H1 (cell line): ENCODE results near the gene EHBP1. TPM values are rescaled to one million over a fixed set of nuclear protein-coding genes. Genes with fewer than 3 reads are reported as not detected.

Experiments used
- CTCF ChIA-PET: fragments of 300-600 bp; sonication (Branson Sonifier 250); formaldehyde crosslinking; loops from one replicate; lab custom pipeline; 2021; ENCODE audit not compliant: partially characterized antibody; lab: Charles Lee
- POLR2A ChIA-PET: fragments of 300-600 bp; sonication (Branson Sonifier 250); formaldehyde crosslinking; loops from one replicate; lab custom pipeline; 2021; ENCODE audit warnings: inconsistent platforms; ENCODE audit not compliant: partially characterized antibody; lab: Charles Lee
- DNase-seq, 2 experiments: peaks; one replicate each; pipeline versions ENCODE4 v3.0.0 to v3.0.0-alpha.2; 2010 to 2022; ENCODE audit warnings: low spot score in 2 of 2, low read depth in 1 of 2, mixed read lengths in 1 of 2
- FAIRE-seq: peaks from 2 replicates; lab custom pipeline; 2011; peaks lifted over from hg19 to GRCh38; lab: Jason Lieb, UNC
- H2AFZ ChIP-seq: 2 replicates; pipeline ENCODE4 v1.8.1; 2012; ENCODE audit warnings: low read length, inconsistent platforms
- H2AK5ac ChIP-seq: 2 replicates; pipeline ENCODE4 v1.6.1; 2013; ENCODE audit warnings: low read depth, low read length
- H2BK120ac ChIP-seq: replicated peaks from 2 replicates; pipeline ENCODE3; 2013; ENCODE audit warnings: low read depth, low read length, inconsistent platforms
- H2BK12ac ChIP-seq: 2 replicates; pipeline ENCODE4 v1.6.1; 2013; ENCODE audit warnings: low read depth, low read length
- H2BK15ac ChIP-seq: 2 replicates; pipeline ENCODE4 v1.6.1; 2013; ENCODE audit warnings: low read length
- H2BK20ac ChIP-seq: 2 replicates; pipeline ENCODE4 v1.6.1; 2013; ENCODE audit warnings: low read length
- H2BK5ac ChIP-seq: 2 replicates; pipeline ENCODE4 v1.6.1; 2013; ENCODE audit warnings: low read depth, low read length
- H3K14ac ChIP-seq: 2 replicates; pipeline ENCODE4 v1.6.1; 2013; ENCODE audit warnings: inconsistent platforms; ENCODE audit not compliant: insufficient read length
- H3K18ac ChIP-seq: 2 replicates; pipeline ENCODE4 v1.6.1; 2013; ENCODE audit warnings: low read length; ENCODE audit errors: extremely low read depth
- H3K23ac ChIP-seq: 2 replicates; pipeline ENCODE4 v1.6.1; 2013; ENCODE audit warnings: inconsistent platforms; ENCODE audit not compliant: insufficient read length
- H3K23me2 ChIP-seq: 2 replicates; pipeline ENCODE4 v1.6.1; 2013; ENCODE audit warnings: low read depth, low read length
- H3K27ac ChIP-seq: 2 replicates; pipeline ENCODE4 v1.6.1; 2011; ENCODE audit warnings: low read depth, low read length, inconsistent platforms
- H3K27me3 ChIP-seq, 4 experiments: replicated peaks in 1 of 4; 1 replicate in 1 of 4; 2 replicates in 3 of 4; pipeline versions ENCODE4 v1.6.1 to v1.8.1; 2011 to 2013; ENCODE audit warnings: low read length in 3 of 4, mild to moderate bottlenecking in 3 of 4, inconsistent platforms in 2 of 4, mixed read lengths in 2 of 4, moderate library complexity in 1 of 4; ENCODE audit not compliant: control insufficient read depth in 3 of 4, insufficient read depth in 3 of 4; ENCODE audit errors: extremely low read depth in 1 of 4
- H3K36me3 ChIP-seq, 4 experiments: 2 replicates each; pipeline versions ENCODE4 v1.6.1 to v1.8.1; 2011 to 2013; ENCODE audit warnings: mild to moderate bottlenecking in 4 of 4, low read length in 3 of 4, moderate library complexity in 2 of 4, control low read depth in 1 of 4, inconsistent platforms in 1 of 4; ENCODE audit not compliant: insufficient read depth in 4 of 4, control insufficient read depth in 2 of 4
- H3K4ac ChIP-seq: replicated peaks from 2 replicates; pipeline ENCODE3; 2013; ENCODE audit warnings: low read length, low read depth, mixed read lengths, inconsistent platforms; ENCODE audit not compliant: insufficient read length
- H3K4me1 ChIP-seq, 4 experiments: replicated peaks in 1 of 4; 1 replicate in 1 of 4; 2 replicates in 3 of 4; pipeline versions ENCODE4 v1.6.1 to v1.8.1; 2011 to 2013; ENCODE audit warnings: low read length in 3 of 4, inconsistent platforms in 2 of 4, mixed read lengths in 1 of 4; ENCODE audit not compliant: insufficient read depth in 4 of 4, control insufficient read depth in 3 of 4
- H3K4me2 ChIP-seq, 2 experiments: 2 replicates each; pipeline versions ENCODE4 v1.6.1 to v1.8.1; 2011 to 2013; ENCODE audit warnings: low read depth in 2 of 2, low read length in 2 of 2, control low read depth in 1 of 2, inconsistent platforms in 1 of 2, mild to moderate bottlenecking in 1 of 2; ENCODE audit not compliant: insufficient read depth in 1 of 2
- H3K4me3 ChIP-seq, 4 experiments: fragments of 200-600, 300-600 bp in 1 of 4; sonication (generic), shearing (Covaris generic), sonication (Bioruptor Twin) in 1 of 4; 2 replicates each; pipeline versions ENCODE4 v1.5.1 to v1.8.1; 2011 to 2016; ENCODE audit warnings: low read length in 4 of 4, low read depth in 3 of 4, control low read depth in 2 of 4, inconsistent platforms in 2 of 4, mild to moderate bottlenecking in 2 of 4, mixed read lengths in 1 of 4, moderate library complexity in 1 of 4; ENCODE audit not compliant: insufficient read depth in 2 of 4; ENCODE audit errors: extremely low read depth in 1 of 4
- H3K56ac ChIP-seq: replicated peaks from 2 replicates; pipeline ENCODE3; 2013; ENCODE audit warnings: low read depth, mild to moderate bottlenecking, mixed read lengths, low read length, inconsistent platforms; ENCODE audit not compliant: insufficient read length
- H3K79me1 ChIP-seq: 2 replicates; pipeline ENCODE4 v1.6.1; 2013; ENCODE audit warnings: low read depth, low read length, control low read depth
- H3K79me2 ChIP-seq, 2 experiments: 2 replicates each; pipeline versions ENCODE4 v1.6.1 to v1.8.1; 2012 to 2013; ENCODE audit warnings: low read length in 2 of 2, mild to moderate bottlenecking in 2 of 2, inconsistent platforms in 1 of 2; ENCODE audit not compliant: insufficient read depth in 2 of 2, control insufficient read depth in 1 of 2
- H3K9ac ChIP-seq, 4 experiments: replicated peaks in 1 of 4; 1 replicate in 1 of 4; 2 replicates in 3 of 4; pipeline versions ENCODE4 v1.6.1 to v1.8.1; 2011 to 2013; ENCODE audit warnings: low read depth in 3 of 4, low read length in 3 of 4, control low read depth in 2 of 4, mild to moderate bottlenecking in 2 of 4, moderate library complexity in 2 of 4, inconsistent platforms in 1 of 4; ENCODE audit errors: extremely low read depth in 1 of 4
- H3K9me3 ChIP-seq, 2 experiments: 2 replicates each; pipeline versions ENCODE4 v1.6.1 to v1.8.1; 2012 to 2013; ENCODE audit warnings: mild to moderate bottlenecking in 2 of 2, moderate library complexity in 2 of 2, control low read depth in 1 of 2, inconsistent platforms in 1 of 2, low read depth in 1 of 2, low read length in 1 of 2, mixed read lengths in 1 of 2; ENCODE audit not compliant: insufficient read depth in 2 of 2
- H4K20me1 ChIP-seq, 2 experiments: replicated peaks in 1 of 2; 2 replicates each; pipeline versions ENCODE3 to v1.8.1; 2011 to 2013; ENCODE audit warnings: inconsistent platforms in 2 of 2, low read length in 2 of 2, mild to moderate bottlenecking in 1 of 2; ENCODE audit not compliant: insufficient read depth in 2 of 2, control insufficient read depth in 1 of 2
- H4K5ac ChIP-seq: 2 replicates; pipeline ENCODE4 v1.6.1; 2013; ENCODE audit warnings: low read length, low read depth, mixed read lengths, inconsistent platforms; ENCODE audit not compliant: insufficient read length
- H4K8ac ChIP-seq: 2 replicates; pipeline ENCODE4 v1.8.0; 2013; ENCODE audit warnings: mild to moderate bottlenecking, moderate library complexity, low read length, inconsistent platforms; ENCODE audit not compliant: insufficient read depth; ENCODE audit errors: extremely low read depth
- H4K91ac ChIP-seq: replicated peaks from 2 replicates; pipeline ENCODE3; 2013; ENCODE audit warnings: low read length, mixed read lengths, inconsistent platforms; ENCODE audit not compliant: insufficient read length
- CBX5 ChIP-seq: fragments of 300-800, 300-1000 bp; sonication (generic); IDR thresholded peaks from 2 replicates; pipeline ENCODE4 v1.7.1; 2016; ENCODE audit warnings: antibody characterized with exemption, low read length, low read depth
- CBX8 ChIP-seq: fragments of 300-800, 300-1000 bp; sonication (generic); IDR thresholded peaks from 2 replicates; pipeline ENCODE4 v1.7.1; 2016; ENCODE audit warnings: low read depth, low read length, borderline replicate concordance
- CEBPB ChIP-seq: IDR thresholded peaks from 2 replicates; pipeline ENCODE4 v1.6.1; 2012; ENCODE audit warnings: low read depth, low read length
- CHD2 ChIP-seq: IDR thresholded peaks from 2 replicates; pipeline ENCODE4 v1.6.1; 2012; ENCODE audit warnings: low read length, improper control_type of control experiment
- CTBP2 ChIP-seq: IDR thresholded peaks from 2 replicates; pipeline ENCODE4 v1.7.0; 2011; ENCODE audit warnings: borderline replicate concordance, mild to moderate bottlenecking, moderate library complexity, mixed read lengths, low read length; ENCODE audit not compliant: insufficient read depth, insufficient read length
- GABPA ChIP-seq: IDR thresholded peaks from 2 replicates; pipeline ENCODE4 v1.6.1; 2011; ENCODE audit warnings: mild to moderate bottlenecking, low read length, moderate library complexity, borderline replicate concordance; ENCODE audit not compliant: insufficient read depth
- JUN ChIP-seq: IDR thresholded peaks from 2 replicates; pipeline ENCODE4 v1.6.1; 2011; ENCODE audit warnings: low read depth, mild to moderate bottlenecking, improper control_type of control experiment, low read length
- NRF1 ChIP-seq: IDR thresholded peaks from 2 replicates; pipeline ENCODE4 v1.6.1; 2011; ENCODE audit warnings: mild to moderate bottlenecking, low read depth, low read length, improper control_type of control experiment
- SP1 ChIP-seq: IDR thresholded peaks from 2 replicates; pipeline ENCODE4 v1.6.1; 2011; ENCODE audit warnings: low read depth, low read length
- TAF1 ChIP-seq: IDR thresholded peaks from 2 replicates; pipeline ENCODE4 v1.6.1; 2011; ENCODE audit warnings: mild to moderate bottlenecking, low read depth, low read length
- TAF7 ChIP-seq: optimal IDR thresholded peaks from 2 replicates; pipeline ENCODE3; 2011; ENCODE audit warnings: low read depth, mild to moderate bottlenecking, inconsistent platforms, low read length, moderate library complexity, borderline replicate concordance
- TBP ChIP-seq: IDR thresholded peaks from 2 replicates; pipeline ENCODE4 v1.6.1; 2011; ENCODE audit warnings: low read depth, low read length, improper control_type of control experiment
- WGBS, 2 experiments: shearing (Covaris generic) in 1 of 2; methylation state at CpG; one replicate each; pipeline versions ENCODE4 v1.1.6 to v1.1.7; 2013 to 2015; ENCODE audit warnings: low lambda C conversion rate in 2 of 2, mixed read lengths in 2 of 2, inconsistent platforms in 1 of 2, low coverage in 1 of 2, missing lambda C conversion rate in 1 of 2; ENCODE audit not compliant: insufficient replicate concordance in 2 of 2, insufficient coverage in 1 of 2, insufficient read length in 1 of 2; ENCODE audit errors: extremely low coverage in 1 of 2, missing lambda C conversion rate in 1 of 2; 5-methylcytosine and 5-hydroxymethylcytosine counted together
- polyA plus RNA-seq, 7 experiments: library from polyadenylated mRNA; depleted of rRNA in 3 of 7; stranded (reverse) in 5 of 7; unstranded in 2 of 7; fragments of >200 nt in 5 of 7; fragments of 200-250 nt in 2 of 7; gene quantifications; 1 replicate in 5 of 7; 2 replicates in 1 of 7; 4 replicates in 1 of 7; pipeline versions ENCODE4 v1.2.1 to v1.2.3, GENCODE V29; 2011 to 2013; ENCODE audit warnings: missing spikeins in 2 of 7, mixed read lengths in 2 of 7
- total RNA-seq: library from RNA; stranded (reverse); fragmentation: NEBNext Ultra II Directional; extraction: Animal tissue kit (Norgen Biotek cat#: 25700); gene quantifications from 2 replicates; pipeline ENCODE4 v1.2.1, GENCODE V29; 2021
- TF ChIP-seq, protein P1 (sequence below): IDR thresholded peaks from 2 replicates; pipeline ENCODE4 v1.6.1; 2011; ENCODE audit warnings: low read depth, mild to moderate bottlenecking, low read length; ENCODE audit not compliant: insufficient read depth
- TF ChIP-seq, protein P2 (sequence below): IDR thresholded peaks from 2 replicates; pipeline ENCODE4 v1.6.1; 2012; ENCODE audit warnings: inconsistent platforms

EHBP1 gene
- total and polyA plus RNA-seq, 2 of the 8 experiments (the other 6 are each of a cell fraction or from before 2014, with no cell fraction given) = 12.0 to 64.1 TPM

DNA sequence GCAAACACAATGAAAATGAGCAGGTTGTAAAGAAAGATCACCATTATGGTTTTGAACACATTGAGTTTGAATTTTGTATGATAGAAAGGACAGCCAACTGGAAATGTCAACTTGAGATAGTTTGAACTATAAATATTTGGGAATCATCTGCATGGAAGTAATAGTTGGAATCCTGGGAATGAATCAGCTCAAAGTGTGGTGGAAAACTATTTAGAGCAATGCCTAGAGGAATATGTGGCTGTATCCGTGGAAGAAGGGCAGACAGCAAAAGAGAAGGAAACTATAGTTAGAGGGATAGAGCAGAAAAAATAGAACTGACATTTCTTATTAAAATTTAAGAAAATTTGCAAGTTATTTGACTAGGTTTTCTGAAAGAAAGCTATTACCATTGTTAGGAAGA is 232.6 kb downstream of the EHBP1 start:
- no peaks in the 10 kb centered on the region for H3K9me3 ChIP-seq
- ChIA-PET CTCF (interaction anchor here (0.6 to 1.1 kb wide), 2 partner anchors 31 to 481 kb away, joined by 3 read pairs; no protein-coding TSS in a partner anchor), POLR2A (no interaction called here)
- H3K9ac ChIP-seq = no peak overlapping the region
- DNase-seq (no peak), FAIRE-seq (no peak)
- H2BK15ac ChIP-seq = no peak overlapping the region
- H2BK120ac ChIP-seq = no peak overlapping the region
- H3K14ac ChIP-seq = no peak overlapping the region
- H4K20me1 ChIP-seq = no peaks in the 10 kb centered on the region
- H3K27ac ChIP-seq = no peak overlapping the region
- peaks cover 0 to 1% (median 0%) of the 10 kb centered on the region in 4 experiments; a peak in 1 of 7 replicates for H3K27me3 ChIP-seq
- no peak overlapping the region for H3K4me2 ChIP-seq
- 85% methylated on average over 1 of the region's 1 CpG; no CpG with 5 or more reads in 1 of the 2 experiments for WGBS, 2 experiments
- H2AFZ ChIP-seq = no peak overlapping the region
- no peak overlapping the region for H3K56ac ChIP-seq
- no peak overlapping the region for H3K18ac ChIP-seq
- H3K79me2 ChIP-seq = no peaks in the 10 kb centered on the region
- TF ChIP-seq CBX8 (no peak), CEBPB (no peak), SP1 (no peak), GABPA (no peak), TAF7 (no peak), CTBP2 (no peak), CHD2 (no peak), TAF1 (no peak), JUN (no peak), TBP (no peak), NRF1 (no peak), CBX5 (no peak)
- TF ChIP-seq, protein P1, sequence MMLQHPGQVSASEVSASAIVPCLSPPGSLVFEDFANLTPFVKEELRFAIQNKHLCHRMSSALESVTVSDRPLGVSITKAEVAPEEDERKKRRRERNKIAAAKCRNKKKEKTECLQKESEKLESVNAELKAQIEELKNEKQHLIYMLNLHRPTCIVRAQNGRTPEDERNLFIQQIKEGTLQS = no peak
- TF ChIP-seq, protein P2, sequence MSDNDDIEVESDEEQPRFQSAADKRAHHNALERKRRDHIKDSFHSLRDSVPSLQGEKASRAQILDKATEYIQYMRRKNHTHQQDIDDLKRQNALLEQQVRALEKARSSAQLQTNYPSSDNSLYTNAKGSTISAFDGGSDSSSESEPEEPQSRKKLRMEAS = no peak
- no peak overlapping the region for H3K4ac ChIP-seq
- H3K4me3 ChIP-seq = no peak overlapping the region
- H4K91ac ChIP-seq = no peak overlapping the region
- no peaks in the 10 kb centered on the region for H3K36me3 ChIP-seq
- H2BK12ac ChIP-seq = no peak overlapping the region
- no peak overlapping the region for H2AK5ac ChIP-seq
- H3K23ac ChIP-seq = no peak overlapping the region
- H3K23me2 ChIP-seq = no peaks in the 10 kb centered on the region
- no peak overlapping the region for H4K5ac ChIP-seq
- H2BK5ac ChIP-seq = no peak overlapping the region
- H3K79me1 ChIP-seq = no peaks in the 10 kb centered on the region
- H4K8ac ChIP-seq = no peak overlapping the region
- H2BK20ac ChIP-seq = no peak overlapping the region
- H3K4me1 ChIP-seq = 0 out of 7 replicates have a peak, but pooled peaks cover 0 to 2% (median 0%) of the 10 kb centered on the region in 4 experiments
